ENCODE measurements around the gene NAV1. TPM values are rescaled to one million over a fixed set of nuclear protein-coding genes. Genes with fewer than 3 reads are reported as not detected.

Gene NAV1
- total and polyA plus RNA-seq, 9 of the 15 experiments (the other 6 are each of a cell fraction or from before 2014, with no cell fraction given): 0.91 to 16.8 (median 3.2) TPM

- peak; percentile 56; the same call in 1 of the 2 replicates for TF ChIP-seq ZBTB40 (IDR thresholded peaks at IDR 0.05)
- no peak for TF ChIP-seq ZBTB40 (CRISPR knock-in tag; IDR thresholded peaks at IDR 0.05)
- peak; percentile 60 for TF ChIP-seq PKNOX1 (IDR thresholded peaks at IDR 0.05)
- no peak for TF ChIP-seq NFYB (IDR thresholded peaks at IDR 0.05; ENCODE audit: extremely low read depth, insufficient read length)
- TF ChIP-seq NR2F6 (CRISPR knock-in tag; IDR thresholded peaks at IDR 0.05): no peak
- TF ChIP-seq MNT (conservative IDR thresholded peaks at IDR 0.05): peak in 1 of 2 experiments; percentile 57; a peak in 2 of 4 replicates
- TF ChIP-seq ARID2 (IDR thresholded peaks at IDR 0.05): no peak
- TF ChIP-seq SAP30 (IDR thresholded peaks at IDR 0.05; ENCODE audit: borderline replicate concordance, insufficient read depth, low read depth, low read length, poor library complexity, severe bottlenecking): no peak
- peak in 1 of 2 experiments; percentile 57; a peak in 1 of 4 replicates for TF ChIP-seq CSDE1 (IDR thresholded peaks at IDR 0.05)
- peak; percentile 73; the same call in 1 of the 2 replicates for TF ChIP-seq ELF4 (CRISPR knock-in tag; IDR thresholded peaks at IDR 0.05)
- peak; percentile 20; the same call in 1 of the 2 replicates for TF ChIP-seq RBFOX2 (IDR thresholded peaks at IDR 0.05; ENCODE audit: low read depth, low read length)
- TF ChIP-seq ZNF785 (CRISPR knock-in tag; IDR thresholded peaks at IDR 0.05): no peak
- TF ChIP-seq NBN (IDR thresholded peaks at IDR 0.05; ENCODE audit: low read depth): peak; percentile 92; the same call in 1 of the 2 replicates
- TF ChIP-seq ZNF76 (CRISPR knock-in tag; IDR thresholded peaks at IDR 0.05; ENCODE audit: borderline replicate concordance): 0 out of 2 replicates have a peak, but pooled peaks have one; percentile 42
- peak; percentile 94 for TF ChIP-seq RFX1 (IDR thresholded peaks at IDR 0.05)
These were observed 39.3 kb downstream of the NAV1 start (continued) for GRCh38 chr1:201578008-201578888.

All from K562 (cell line).